Forelimb muscle (tissue), 1 donor: Measurements from ENCODE around the gene SCRN2. TPM values are rescaled to one million over a fixed set of nuclear protein-coding genes. Genes with fewer than 3 reads are reported as not detected.

Source experiments
- DNase-seq: peaks from one replicate; pipeline ENCODE4 v3.0.0-alpha.2; 2013; ENCODE audit warnings: low read depth
- polyA plus RNA-seq: library from polyadenylated mRNA; unstranded; fragments of 120-200 nt; gene quantifications from one replicate; pipeline ENCODE4 v1.2.1, GENCODE V29; 2013; ENCODE audit not compliant: insufficient read length

Gene SCRN2
- polyA plus RNA-seq, 1 donor: 26.0 TPM

DNA sequence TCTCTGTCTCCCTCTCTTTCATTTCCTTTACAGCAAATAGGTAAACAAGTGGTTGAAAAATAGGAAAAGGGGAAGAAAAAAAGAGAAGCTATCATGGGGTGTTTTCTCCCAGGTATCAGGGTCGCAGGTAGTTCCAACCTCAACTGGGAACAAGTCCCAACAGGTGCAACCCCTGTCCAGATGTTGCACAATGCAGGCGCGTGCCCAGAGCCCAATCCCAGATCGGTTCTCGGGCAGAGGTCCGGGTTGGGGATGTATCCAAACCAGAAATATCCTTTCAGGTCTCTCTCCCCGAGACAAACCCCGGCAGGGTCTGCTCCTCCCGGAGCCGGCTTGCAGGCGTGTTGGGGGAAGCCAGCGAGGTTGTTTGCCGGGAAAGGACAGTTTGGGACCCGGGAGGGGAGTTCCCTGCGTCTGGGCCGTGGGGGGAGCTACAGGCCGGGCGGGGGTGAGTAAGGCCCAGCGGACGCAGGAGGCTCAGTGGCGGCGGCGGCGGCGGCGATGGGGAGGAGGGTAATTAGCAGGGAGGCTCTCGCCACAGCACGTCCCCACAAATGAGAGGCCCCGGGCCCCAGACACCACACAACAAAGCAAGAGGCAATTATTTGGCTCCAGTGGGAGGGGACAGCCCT, 31.1 kb upstream of the SCRN2 start:
- no peak for DNase-seq

GRCh38 chr17:47871048-47871447, 30.0 kb upstream of the SCRN2 start:
- no peak for DNase-seq

GRCh38 chr17:47870056-47870455, 29.0 kb upstream of the SCRN2 start:
- DNase-seq: no peak

DNA sequence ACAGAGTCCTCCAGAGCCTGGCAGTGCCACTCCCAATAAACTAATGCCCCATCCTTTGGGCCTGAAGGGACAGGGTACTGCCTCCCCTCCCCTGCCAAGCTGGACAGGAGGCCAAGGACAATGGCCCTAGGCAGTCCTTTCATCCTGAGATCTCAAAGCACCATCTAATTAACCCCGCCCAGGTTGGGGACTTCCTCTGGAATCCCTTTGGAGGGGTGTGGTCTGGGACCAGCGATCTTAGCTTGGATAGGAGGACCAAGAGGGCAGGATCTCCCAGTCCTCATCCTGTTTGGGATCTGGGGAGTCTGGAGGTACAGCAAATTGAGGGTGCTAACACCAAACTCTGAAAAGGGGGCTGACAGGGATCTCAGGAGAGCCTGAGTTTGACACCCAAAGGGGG, 28.0 kb upstream of the SCRN2 start:
- DNase-seq: no peak

DNA sequence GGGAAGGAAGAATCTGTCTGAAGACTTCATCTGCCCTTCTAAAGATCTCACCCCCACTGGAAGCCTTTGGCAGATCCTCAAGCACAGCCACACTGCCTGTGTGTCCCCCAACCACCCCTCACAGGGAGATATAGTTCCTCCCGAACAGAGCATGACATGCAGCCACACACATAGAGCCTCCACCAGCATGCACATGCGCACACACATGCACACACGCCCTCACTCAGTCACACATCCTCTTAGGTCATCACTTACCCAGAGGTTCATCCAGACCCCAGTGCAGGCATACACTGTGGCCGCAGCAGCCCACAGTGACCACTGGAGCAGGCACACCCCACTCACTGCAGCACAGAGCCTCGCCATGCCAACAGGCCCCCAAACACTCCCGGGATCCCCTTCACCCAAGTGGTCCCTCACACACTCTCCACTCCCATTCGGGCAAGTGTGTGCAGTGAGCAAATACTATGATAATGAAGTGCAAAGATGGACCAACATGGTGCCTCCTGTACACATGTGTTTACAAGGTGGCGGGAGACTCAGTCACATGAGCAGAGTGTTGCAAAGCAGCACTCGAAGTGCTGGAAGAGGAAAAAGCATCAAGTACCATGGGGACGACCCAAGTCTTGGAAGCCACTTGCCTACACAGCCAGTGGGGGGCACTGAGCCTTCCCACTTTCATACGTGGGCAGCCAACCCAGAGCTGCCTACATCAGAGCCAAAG, 26.9 kb upstream of the SCRN2 start:
- no peak for DNase-seq

DNA sequence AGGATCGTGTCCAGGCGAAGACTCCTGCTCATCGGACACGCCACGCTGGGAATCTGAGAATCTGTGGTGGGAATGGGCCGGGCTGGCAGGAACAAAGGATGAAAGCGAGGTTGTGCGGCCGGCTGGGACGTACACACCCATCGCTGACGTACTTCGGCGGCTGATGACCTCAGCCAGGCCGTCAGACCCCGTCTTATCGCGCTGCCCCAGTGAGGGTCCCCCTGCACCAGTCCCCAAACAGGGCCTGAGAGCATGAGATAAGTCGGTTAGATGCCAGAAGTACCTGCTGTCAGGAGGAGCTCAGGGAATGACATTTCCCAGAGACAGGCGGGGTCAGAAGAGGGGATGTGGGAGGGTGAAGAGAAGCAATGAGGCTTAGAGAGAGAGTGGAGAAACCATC, 25.9 kb upstream of the SCRN2 start:
- DNase-seq: no peak

GRCh38 chr17:47864791-47865216, 23.7 kb upstream of the SCRN2 start:
- no peak for DNase-seq

DNA sequence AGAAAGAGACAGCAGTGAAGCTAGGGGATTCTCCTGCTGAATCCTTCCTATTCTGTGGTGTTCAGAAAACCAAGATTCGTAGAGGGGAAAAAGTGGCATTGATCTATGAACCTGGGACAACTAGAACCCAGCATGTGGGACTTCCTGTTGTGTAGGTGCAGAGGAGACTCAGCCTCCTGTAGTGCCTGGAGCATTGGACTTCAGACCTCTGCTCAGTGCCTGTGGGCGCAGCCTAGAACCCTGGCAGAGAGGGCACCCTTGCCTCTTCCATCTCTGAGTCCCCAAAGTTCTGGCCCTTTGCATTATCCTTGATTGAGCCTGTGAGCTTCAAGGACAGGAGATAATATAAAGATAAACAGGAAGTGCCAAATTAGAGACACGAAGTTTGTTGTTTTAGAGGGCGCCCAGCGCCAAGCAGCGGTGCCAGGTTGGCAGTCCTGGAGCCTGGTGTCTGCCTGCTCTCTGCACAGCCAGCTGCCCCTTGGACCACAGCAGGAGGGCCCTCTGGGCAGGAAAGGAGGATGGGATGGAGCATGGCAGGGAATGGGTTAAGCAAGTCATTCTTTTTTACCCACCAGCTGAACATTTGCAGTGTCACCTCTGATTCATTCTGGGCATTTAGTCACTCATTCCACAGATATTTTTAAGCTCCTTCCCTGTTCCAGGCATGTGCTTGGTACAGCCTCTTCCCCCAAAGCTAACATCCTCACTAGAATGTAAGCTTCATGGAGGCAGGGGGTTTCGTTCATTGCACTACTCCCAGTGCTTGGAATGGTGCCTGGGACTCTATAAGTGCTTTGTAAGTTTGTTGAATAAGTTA, 21.8 kb upstream of the SCRN2 start:
- no peak for DNase-seq

GRCh38 chr17:47860386-47860785, 19.3 kb upstream of the SCRN2 start:
- no peak for DNase-seq

- no peak for DNase-seq
Measured at GRCh38 chr17:47857551-47858455, 16.7 kb upstream of the SCRN2 start.

GRCh38 chr17:47856830-47857229, 15.8 kb upstream of the SCRN2 start:
- no peak for DNase-seq

DNA sequence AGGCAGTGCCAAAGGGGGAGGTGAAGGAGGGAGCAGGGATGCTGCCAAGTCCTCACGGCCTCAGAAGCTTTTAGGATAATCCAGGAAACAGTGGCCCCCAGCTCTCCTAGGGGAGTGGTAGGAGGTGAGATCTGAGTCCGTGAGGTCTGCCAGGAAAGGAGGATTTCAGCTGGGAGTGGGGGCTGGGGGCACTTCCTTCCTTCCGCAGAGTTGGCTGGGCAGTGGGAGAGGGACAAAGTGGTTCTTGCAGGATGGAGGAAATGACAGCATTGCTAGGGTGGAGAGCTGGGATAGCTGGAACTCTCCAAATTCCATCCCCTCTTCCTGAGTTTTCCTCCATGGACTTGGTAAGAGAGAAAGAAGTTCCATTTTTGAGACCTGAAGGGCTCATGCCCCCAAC, 14.7 kb upstream of the SCRN2 start:
- no peak for DNase-seq

DNA sequence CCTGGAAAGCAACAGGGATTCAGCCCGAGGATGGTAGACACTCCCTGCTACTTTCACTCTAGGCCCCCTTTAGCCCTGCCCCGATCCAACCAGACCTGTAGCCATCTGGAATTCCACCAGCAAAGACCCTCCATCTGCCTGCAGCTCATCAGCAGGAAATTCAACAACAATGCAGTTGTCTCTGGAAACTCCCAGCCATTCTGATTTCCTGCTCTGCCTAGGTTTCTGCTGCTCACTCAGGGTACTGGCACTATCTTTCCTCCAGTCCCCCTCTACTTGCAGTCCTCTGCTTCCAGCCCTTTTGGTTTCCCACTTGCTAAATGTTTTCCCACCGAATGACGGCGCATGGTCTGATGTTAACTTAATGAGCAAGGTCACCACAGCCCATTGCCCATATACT, 12.5 kb upstream of the SCRN2 start:
- no peak for DNase-seq

GRCh38 chr17:47852113-47852949, 11.3 kb upstream of the SCRN2 start:
- no peak for DNase-seq

GRCh38 chr17:47851764-47852112, 10.7 kb upstream of the SCRN2 start:
- no peak for DNase-seq

GRCh38 chr17:47850692-47851573, 9.9 kb upstream of the SCRN2 start, which contains the start of gene SP6:
Gene SP6 (minus strand): TSS chr17:47851163. CDS start chr17:47848429, 2,734 bp downstream.
- no peak for DNase-seq

DNA sequence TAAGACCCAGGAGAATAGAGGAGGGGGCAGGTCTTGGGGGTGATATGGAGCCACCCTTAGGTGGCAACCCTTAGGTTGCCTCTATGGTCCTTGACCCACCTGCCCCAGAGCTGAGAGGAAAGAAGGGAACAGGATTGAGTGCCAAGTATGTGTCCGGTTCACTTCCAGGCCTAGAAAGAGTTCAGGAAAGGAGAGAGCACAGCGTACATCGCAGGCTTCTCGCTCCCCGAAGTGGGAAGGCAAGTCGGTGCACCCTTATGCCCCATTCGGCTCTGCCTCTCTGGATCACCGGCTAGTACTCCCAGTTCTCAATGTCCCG, 9.3 kb upstream of the SCRN2 start:
- DNase-seq: no peak

DNA sequence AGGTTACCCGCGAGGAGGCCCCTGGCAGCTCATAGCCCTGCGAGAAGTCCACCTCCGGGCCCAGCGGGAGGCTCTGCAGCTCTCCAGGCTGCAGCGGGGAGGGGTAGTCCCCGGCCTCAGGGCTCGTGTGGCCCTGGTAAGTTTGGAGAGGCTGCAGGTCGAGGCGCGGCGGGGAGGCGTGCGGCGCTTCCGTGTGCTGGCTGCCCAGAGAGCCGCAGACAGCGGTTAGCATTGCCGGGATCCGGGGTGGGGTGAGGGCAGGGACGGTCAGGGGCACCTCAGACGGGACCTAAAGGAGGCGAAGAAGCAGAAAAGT, 7.1 kb upstream of the SCRN2 start:
- DNase-seq: no peak

DNA sequence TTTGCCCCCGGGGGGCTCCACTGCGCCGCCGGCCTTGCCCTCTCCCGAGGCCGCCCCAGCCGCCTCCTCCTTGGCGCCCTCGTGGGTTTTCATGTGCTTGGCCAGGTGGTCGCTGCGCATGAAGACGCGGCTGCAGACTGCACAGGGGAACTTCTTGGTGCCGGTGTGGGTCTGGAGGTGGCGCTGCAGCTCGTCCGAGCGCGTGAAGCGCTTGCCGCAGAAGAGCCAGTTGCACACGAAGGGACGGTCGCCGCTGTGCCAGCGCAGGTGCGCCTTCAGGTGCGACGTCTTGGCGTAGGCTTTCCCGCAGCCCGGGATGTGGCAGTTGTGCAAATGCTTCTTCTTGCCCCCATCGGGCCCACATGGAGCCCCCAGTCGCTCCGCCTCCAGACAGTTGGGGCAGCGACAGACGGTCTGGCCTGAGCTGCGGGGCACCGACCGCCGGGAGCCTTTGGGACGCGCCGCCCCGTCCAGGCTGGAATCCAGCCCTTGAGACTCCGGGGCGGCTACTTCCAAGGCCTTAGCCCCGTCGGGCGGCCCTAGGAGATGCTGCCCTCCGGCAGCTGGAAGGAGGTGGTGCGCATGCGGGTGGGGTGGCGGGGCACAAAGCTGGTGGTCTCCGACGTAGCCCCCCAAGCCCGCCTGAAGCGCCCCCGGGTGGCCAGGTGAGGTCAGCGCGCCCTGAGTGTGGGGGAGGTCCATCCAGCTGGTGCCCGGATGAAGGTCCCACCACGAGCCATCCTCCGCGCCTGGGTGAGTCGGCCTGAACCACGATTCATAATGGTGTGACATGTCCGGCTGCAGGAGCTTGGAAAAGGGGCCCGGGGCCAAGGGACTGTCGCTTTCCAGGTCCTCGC, 6.5 kb upstream of the SCRN2 start:
- DNase-seq: no peak
